Head of caudate nucleus (tissue), 42 donors: ENCODE results near the gene MED19.
"Not testable (repeated sequence)": the region's sequence is repeated elsewhere in the genome, so short reads cannot be mapped to it uniquely, and the experiment has no call there.

Source experiments
- DNase-seq, 42 donors: peaks; one replicate each; pipeline versions ENCODE4 v3.0.0 to v3.0.0-alpha.2; 2020 to 2021; ENCODE audit warnings: mixed read lengths in 7 of 42
- intact Hi-C: fragments of 100-400 bp; cut with DNase I; formaldehyde crosslinking; loops from one replicate; pipeline ENCODE4 v1.15.0; 2022

The MED19 gene

GRCh38 chr11:57712256-57713150 is 488 bp upstream of the MED19 start, which contains the start of gene TMX2:
TMX2 (plus strand) TSS chr11:57712593; CDS start chr11:57712619, 26 bp downstream.
- DNase-seq: peak; percentile 88 to 98 (median 95)
- intact Hi-C loops: loop anchor here (5.0 to 10.0 kb wide), 3 partner anchors 45 to 148 kb away; partner anchors contain the start of genes UBE2L6 and ZDHHC5

GRCh38 chr11:57709802-57710367 is 2.1 kb downstream of the MED19 start:
- DNase-seq: no peak
- intact Hi-C loops: loop anchor here (5.0 to 10.0 kb wide), 3 partner anchors 43 to 145 kb away; partner anchors contain the start of genes UBE2L6 and ZDHHC5

GRCh38 chr11:57705432-57705831 is 6.6 kb downstream of the MED19 start:
- DNase-seq, intact Hi-C loops: not testable (repeated sequence)

GRCh38 chr11:57704932-57705331 is 7.1 kb downstream of the MED19 start:
- peak in 12 of 42 donors; percentile 7 to 58 (median 31) for DNase-seq
- intact Hi-C loops: no loop called here

GRCh38 chr11:57703341-57703740 is 8.7 kb downstream of the MED19 start:
- intact Hi-C loops: no loop called here

GRCh38 chr11:57700425-57700824 is 11.6 kb downstream of the MED19 start:
- no peak for DNase-seq
- intact Hi-C loops: no loop called here

More at GRCh38 chr11:57703341-57703740, 8.7 kb downstream of the MED19 start:
- DNase-seq: no peak

GRCh38 chr11:57699813-57700212 is 12.2 kb downstream of the MED19 start:
- intact Hi-C loops: no loop called here
- DNase-seq: no peak

- no peak for DNase-seq
- intact Hi-C loops: no loop called here
Measured at GRCh38 chr11:57698843-57699365, 13.1 kb downstream of the MED19 start.

- intact Hi-C loops, DNase-seq: not testable (repeated sequence)
Measured at GRCh38 chr11:57690474-57690873, 21.5 kb downstream of the MED19 start.

GRCh38 chr11:57681168-57681567 is 30.8 kb downstream of the MED19 start:
- intact Hi-C loops: no loop called here
- DNase-seq: no peak

GRCh38 chr11:57680552-57680874 is 31.5 kb downstream of the MED19 start:
- intact Hi-C loops: no loop called here
- DNase-seq: peak in 5 of 42 donors; percentile 15 to 56 (median 31)

GRCh38 chr11:57679396-57679795 is 32.6 kb downstream of the MED19 start:
- intact Hi-C loops: no loop called here
- no peak for DNase-seq

GRCh38 chr11:57675176-57675941 is 36.7 kb downstream of the MED19 start:
- intact Hi-C loops: no loop called here

GRCh38 chr11:57674251-57674650 is 37.8 kb downstream of the MED19 start:
- intact Hi-C loops: no loop called here
- no peak for DNase-seq

More at GRCh38 chr11:57675176-57675941, 36.7 kb downstream of the MED19 start:
- no peak for DNase-seq

GRCh38 chr11:57668434-57668782 is 43.6 kb downstream of the MED19 start:
- intact Hi-C loops: loop anchor here (5.0 kb wide), 2 partner anchors 44 to 134 kb away; partner anchors contain the start of genes MED19 and TMX2
- DNase-seq: peak in 5 of 42 donors; percentile 13 to 43 (median 23)

- peak; percentile 98 to 100 (median 99) for DNase-seq
- intact Hi-C loops: loop anchor here (1.0 to 5.0 kb wide), 3 partner anchors 11 to 134 kb away; partner anchors contain the start of genes CLP1, MED19 and TMX2
Measured at GRCh38 chr11:57667736-57668433, 44.1 kb downstream of the MED19 start, which contains the start of gene ZDHHC5. ZDHHC5 (plus strand) TSS chr11:57668114; CDS start chr11:57673091, 4,977 bp downstream.

GRCh38 chr11:57667117-57667735 is 44.8 kb downstream of the MED19 start:
- intact Hi-C loops: loop anchor here (1.0 to 5.0 kb wide), 3 partner anchors 10 to 135 kb away; partner anchors contain the start of genes CLP1, MED19 and TMX2
- peak; percentile 94 to 99 (median 98) for DNase-seq

- intact Hi-C loops: no loop called here
- DNase-seq: no peak
Measured at GRCh38 chr11:57663975-57664374, 48.0 kb downstream of the MED19 start.
